ENCODE results near the gene GRIP1.
A peak's percentile ranks its signal among the peaks of the same experiment; 100 is the strongest.

Gene GRIP1

GRCh38 chr12:66662179-66662578, 16.7 kb downstream of the GRIP1 start:
- peak; percentile 46 for DNase-seq
- in situ Hi-C loops (cut with MboI; ENCODE audit: low pct_unique_long_range_greater_than_20kb, low sequenced_read_pairs) = no loop called here

- no peak for DNase-seq
- in situ Hi-C loops (cut with MboI; ENCODE audit: low pct_unique_long_range_greater_than_20kb, low sequenced_read_pairs) = no loop called here
These were observed 17.5 kb downstream of the GRIP1 start for GRCh38 chr12:66661357-66661756.

- in situ Hi-C loops (cut with MboI; ENCODE audit: low pct_unique_long_range_greater_than_20kb, low sequenced_read_pairs) = no loop called here
- no peak for DNase-seq
These were observed 25.1 kb downstream of the GRIP1 start for GRCh38 chr12:66653796-66654195.

GRCh38 chr12:66648033-66648735, 30.7 kb downstream of the GRIP1 start:
- in situ Hi-C loops (cut with MboI; ENCODE audit: low pct_unique_long_range_greater_than_20kb, low sequenced_read_pairs) = no loop called here
- DNase-seq = no peak

GRCh38 chr12:66647034-66647691, 31.7 kb downstream of the GRIP1 start:
- no peak for DNase-seq
- in situ Hi-C loops (cut with MboI; ENCODE audit: low pct_unique_long_range_greater_than_20kb, low sequenced_read_pairs) = no loop called here

GRCh38 chr12:66644151-66644550, 34.7 kb downstream of the GRIP1 start:
- in situ Hi-C loops (cut with MboI; ENCODE audit: low pct_unique_long_range_greater_than_20kb, low sequenced_read_pairs) = no loop called here
- DNase-seq = no peak

- in situ Hi-C loops (cut with MboI; ENCODE audit: low pct_unique_long_range_greater_than_20kb, low sequenced_read_pairs) = no loop called here
- DNase-seq = no peak
These were observed 38.0 kb downstream of the GRIP1 start for GRCh38 chr12:66640691-66641460.

GRCh38 chr12:66638666-66639065, 40.2 kb downstream of the GRIP1 start:
- no peak for DNase-seq
- in situ Hi-C loops (cut with MboI; ENCODE audit: low pct_unique_long_range_greater_than_20kb, low sequenced_read_pairs) = no loop called here

GRCh38 chr12:66637699-66638301, 41.1 kb downstream of the GRIP1 start:
- in situ Hi-C loops (cut with MboI; ENCODE audit: low pct_unique_long_range_greater_than_20kb, low sequenced_read_pairs) = no loop called here
- no peak for DNase-seq

GRCh38 chr12:66636771-66637170, 42.1 kb downstream of the GRIP1 start:
- in situ Hi-C loops (cut with MboI; ENCODE audit: low pct_unique_long_range_greater_than_20kb, low sequenced_read_pairs) = no loop called here
- no peak for DNase-seq

GRCh38 chr12:66633676-66634075, 45.2 kb downstream of the GRIP1 start:
- DNase-seq = no peak
- in situ Hi-C loops (cut with MboI; ENCODE audit: low pct_unique_long_range_greater_than_20kb, low sequenced_read_pairs) = no loop called here

GRCh38 chr12:66629138-66629870, 49.6 kb downstream of the GRIP1 start:
- in situ Hi-C loops (cut with MboI; ENCODE audit: low pct_unique_long_range_greater_than_20kb, low sequenced_read_pairs) = no loop called here

GRCh38 chr12:66627988-66628317, 50.9 kb downstream of the GRIP1 start:
- in situ Hi-C loops (cut with MboI; ENCODE audit: low pct_unique_long_range_greater_than_20kb, low sequenced_read_pairs) = no loop called here
- DNase-seq = no peak

More at GRCh38 chr12:66629138-66629870, 49.6 kb downstream of the GRIP1 start:
- DNase-seq = no peak

- in situ Hi-C loops (cut with MboI; ENCODE audit: low pct_unique_long_range_greater_than_20kb, low sequenced_read_pairs) = no loop called here
- DNase-seq = no peak
These were observed 51.4 kb downstream of the GRIP1 start for GRCh38 chr12:66627270-66627987.

- in situ Hi-C loops (cut with MboI; ENCODE audit: low pct_unique_long_range_greater_than_20kb, low sequenced_read_pairs) = no loop called here
- DNase-seq = no peak
These were observed 54.1 kb downstream of the GRIP1 start for GRCh38 chr12:66624806-66625205.

- peak; percentile 29 for DNase-seq
- in situ Hi-C loops (cut with MboI; ENCODE audit: low pct_unique_long_range_greater_than_20kb, low sequenced_read_pairs) = no loop called here
These were observed 55.4 kb downstream of the GRIP1 start for GRCh38 chr12:66623455-66623854.

- in situ Hi-C loops (cut with MboI; ENCODE audit: low pct_unique_long_range_greater_than_20kb, low sequenced_read_pairs) = no loop called here
These were observed 58.2 kb downstream of the GRIP1 start for GRCh38 chr12:66620688-66621087.

GRCh38 chr12:66620026-66620425, 58.9 kb downstream of the GRIP1 start:
- in situ Hi-C loops (cut with MboI; ENCODE audit: low pct_unique_long_range_greater_than_20kb, low sequenced_read_pairs) = no loop called here
- no peak for DNase-seq

More at GRCh38 chr12:66620688-66621087, 58.2 kb downstream of the GRIP1 start:
- DNase-seq = peak; percentile 24

GRCh38 chr12:66617991-66618390, 60.9 kb downstream of the GRIP1 start:
- in situ Hi-C loops (cut with MboI; ENCODE audit: low pct_unique_long_range_greater_than_20kb, low sequenced_read_pairs) = no loop called here
- no peak for DNase-seq

Measured in KBM-7 (cell line).